Left lung (tissue), 10 donors: ENCODE results near the gene ZNF548. TPM values are rescaled to one million over a fixed set of nuclear protein-coding genes. Genes with fewer than 3 reads are reported as not detected.

Experiments used
- ATAC-seq: fragments of 200-7000 bp; cut with Tn5 transposase; one replicate; pipeline ENCODE4 v1.9.1; 2020; ENCODE audit warnings: moderate library complexity
- DNase-seq, 4 donors: peaks; one replicate each; pipeline ENCODE4 v3.0.0-alpha.2; 2013 to 2020
- H3K27ac ChIP-seq, 2 donors: fragments of 200-600 bp; sonication (generic) in 1 of 2; one replicate each; pipeline versions ENCODE4 v1.5.0 to v1.8.0; 2020 to 2021
- H3K27me3 ChIP-seq, 2 donors: fragments of 200-600 bp; sonication (generic) in 1 of 2; one replicate each; pipeline versions ENCODE4 v1.5.0 to v1.8.0; 2020 to 2021
- H3K36me3 ChIP-seq, 2 donors: fragments of 200-600 bp; sonication (generic) in 1 of 2; one replicate each; pipeline versions ENCODE4 v1.5.0 to v1.8.0; 2020 to 2021
- H3K4me1 ChIP-seq, 2 donors: fragments of 200-600 bp; one replicate each; pipeline ENCODE4 v1.8.0; 2021
- H3K4me3 ChIP-seq, 2 donors: fragments of 200-600 bp; sonication (generic) in 1 of 2; one replicate each; pipeline versions ENCODE4 v1.5.0 to v1.8.0; 2020 to 2021; ENCODE audit warnings: mild to moderate bottlenecking in 1 of 2
- H3K9me3 ChIP-seq, 2 donors: fragments of 200-600 bp; sonication (generic) in 1 of 2; one replicate each; pipeline versions ENCODE4 v1.5.0 to v1.8.0; 2020 to 2021
- intact Hi-C, 2 donors: fragments of 100-400 bp; cut with DNase I; formaldehyde crosslinking; loops; one replicate each; pipeline versions ENCODE4 v1.11.2 to v1.14.2; 2022
- polyA plus RNA-seq, 6 donors: library from polyadenylated mRNA; unstranded; fragments of 120-200 nt; gene quantifications; one replicate each; pipeline ENCODE4 v1.2.1, GENCODE V29; 2013; ENCODE audit not compliant: insufficient read length in 6 of 6
- total RNA-seq, 2 donors: library from RNA; stranded (reverse); fragmentation: NEBNext Ultra II Directional; extraction: Animal tissue kit (Norgen Biotek cat#: 25700); gene quantifications; one replicate each; pipeline ENCODE4 v1.2.1, GENCODE V29; 2021
- TF ChIP-seq, protein P1 (sequence below), 2 donors: fragments of 200-600 bp; sonication (generic) in 1 of 2; IDR thresholded peaks; one replicate each; pipeline versions ENCODE4 v1.5.0 to v1.8.0; 2021; ENCODE audit warnings: antibody characterized with exemption in 2 of 2
- donor health status: DM: no; HTN: yes; CAD: no.
- donor health status: DM: no; HTN: no; CAD: no.

Gene ZNF548
- total and polyA plus RNA-seq, 8 donors: 13.8 to 53.0 (median 40.7) TPM

DNA sequence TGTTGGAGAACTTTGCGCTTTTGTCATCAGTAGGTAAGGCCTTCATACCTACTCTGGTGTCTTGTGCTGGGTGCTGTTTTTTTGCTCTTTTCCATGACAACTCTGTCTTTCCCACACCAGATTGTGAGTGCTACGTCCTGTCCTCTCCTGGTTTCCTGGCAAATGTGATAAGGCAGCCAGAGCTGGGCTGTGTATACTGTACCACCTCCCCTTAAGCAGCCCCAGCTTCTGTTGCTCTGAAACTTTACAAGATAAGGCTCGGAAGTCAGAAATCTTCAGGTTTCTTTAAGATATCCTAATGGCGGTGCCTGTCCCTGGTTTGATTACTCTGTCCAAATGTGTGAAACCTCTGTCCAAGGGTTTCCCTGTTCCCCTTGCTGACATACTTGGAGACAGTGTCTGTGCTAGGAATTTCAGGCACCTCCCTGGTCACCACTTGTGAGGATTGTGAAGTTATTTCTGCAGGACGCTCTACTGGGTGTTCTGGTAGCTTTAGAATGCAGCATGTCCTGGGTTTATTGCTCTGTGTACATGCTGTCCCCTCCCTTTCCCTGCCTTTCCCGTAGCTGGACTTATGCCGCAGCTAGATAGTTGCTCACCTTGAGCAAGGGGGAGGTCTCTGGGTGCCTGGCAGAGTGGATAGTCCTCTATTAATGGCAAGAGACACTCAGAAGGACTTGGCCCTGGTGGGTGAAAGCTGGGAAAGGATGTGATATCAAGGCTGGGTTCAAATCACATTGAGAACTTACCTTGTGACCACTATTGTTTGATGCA, 52.5 kb downstream of the ZNF548 start:
- intact Hi-C loops: no loop called here
- H3K9me3 ChIP-seq: peaks cover 0 to 71% of the 10 kb centered on the region in 2 donors
- no peak for DNase-seq

GRCh38 chr19:57443121-57443696, 53.6 kb downstream of the ZNF548 start:
- Histone ChIP-seq H3K27ac (no peak overlapping the region), H3K4me3 (no peak overlapping the region), H3K4me1 (no peaks in the 10 kb centered on the region), H3K36me3 (peaks cover 0 to 57% of the 10 kb centered on the region in 2 donors), H3K9me3 (peaks cover 0 to 80% of the 10 kb centered on the region in 2 donors), H3K27me3 (no peaks in the 10 kb centered on the region)
- DNase-seq (no peak), ATAC-seq (no peak)
- TF ChIP-seq, protein P1, sequence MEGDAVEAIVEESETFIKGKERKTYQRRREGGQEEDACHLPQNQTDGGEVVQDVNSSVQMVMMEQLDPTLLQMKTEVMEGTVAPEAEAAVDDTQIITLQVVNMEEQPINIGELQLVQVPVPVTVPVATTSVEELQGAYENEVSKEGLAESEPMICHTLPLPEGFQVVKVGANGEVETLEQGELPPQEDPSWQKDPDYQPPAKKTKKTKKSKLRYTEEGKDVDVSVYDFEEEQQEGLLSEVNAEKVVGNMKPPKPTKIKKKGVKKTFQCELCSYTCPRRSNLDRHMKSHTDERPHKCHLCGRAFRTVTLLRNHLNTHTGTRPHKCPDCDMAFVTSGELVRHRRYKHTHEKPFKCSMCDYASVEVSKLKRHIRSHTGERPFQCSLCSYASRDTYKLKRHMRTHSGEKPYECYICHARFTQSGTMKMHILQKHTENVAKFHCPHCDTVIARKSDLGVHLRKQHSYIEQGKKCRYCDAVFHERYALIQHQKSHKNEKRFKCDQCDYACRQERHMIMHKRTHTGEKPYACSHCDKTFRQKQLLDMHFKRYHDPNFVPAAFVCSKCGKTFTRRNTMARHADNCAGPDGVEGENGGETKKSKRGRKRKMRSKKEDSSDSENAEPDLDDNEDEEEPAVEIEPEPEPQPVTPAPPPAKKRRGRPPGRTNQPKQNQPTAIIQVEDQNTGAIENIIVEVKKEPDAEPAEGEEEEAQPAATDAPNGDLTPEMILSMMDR (IDR thresholded peaks at IDR 0.05): no peak
- intact Hi-C loops: no loop called here

More for the DNA sequence above, 52.5 kb downstream of the ZNF548 start:
- H3K27ac ChIP-seq: no peak overlapping the region
- H3K27me3 ChIP-seq: no peaks in the 10 kb centered on the region
- H3K4me3 ChIP-seq: no peak overlapping the region
- H3K36me3 ChIP-seq: peaks cover 0 to 60% of the 10 kb centered on the region in 2 donors
- TF ChIP-seq, protein P1 (IDR thresholded peaks at IDR 0.05): no peak
- H3K4me1 ChIP-seq: no peaks in the 10 kb centered on the region
- no peak for ATAC-seq

DNA sequence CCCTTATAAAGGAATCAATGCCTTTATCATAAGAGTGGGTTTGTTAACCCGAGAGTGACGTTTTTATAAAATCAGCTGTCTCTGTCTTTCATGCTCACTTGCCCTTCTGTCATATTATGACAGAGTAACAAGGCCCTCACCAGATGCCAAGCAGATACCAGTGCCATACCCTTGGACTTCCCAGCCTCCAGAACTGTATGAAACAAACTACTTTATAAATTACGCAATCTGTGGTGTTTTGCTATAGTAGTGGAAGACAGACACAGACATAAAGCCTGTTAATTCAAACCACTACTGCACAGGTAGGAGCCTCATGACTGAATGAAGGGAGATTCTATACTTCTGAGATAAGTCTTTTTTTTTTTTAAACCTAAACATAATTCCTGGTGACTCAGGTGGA, 62.7 kb downstream of the ZNF548 start:
- Histone ChIP-seq H3K27me3 (no peaks in the 10 kb centered on the region), H3K9me3 (peaks cover 0 to 91% of the 10 kb centered on the region in 2 donors), H3K27ac (no peak overlapping the region), H3K36me3 (no peaks in the 10 kb centered on the region), H3K4me1 (no peaks in the 10 kb centered on the region), H3K4me3 (no peak overlapping the region)
- no peak for DNase-seq
- intact Hi-C loops: no loop called here
- ATAC-seq: no peak
- TF ChIP-seq, protein P1 (IDR thresholded peaks at IDR 0.05): no peak

Other genes with a start within 250 kb of the ZNF548 start
- not detected for gene ZIM3, start 244.7 kb upstream of the ZNF548 start, total RNA-seq
- under 1 TPM in 5 of 6 donors, not detected in 1; 0.06 to 0.13 (median 0.06) TPM for gene ZIM3, start 244.7 kb upstream of the ZNF548 start, polyA plus RNA-seq
- gene DUXA, start 222.4 kb upstream of the ZNF548 start, total RNA-seq: not detected
- not detected for gene DUXA, start 222.4 kb upstream of the ZNF548 start, polyA plus RNA-seq
- 10 to 100 TPM; 37.9 to 38.7 TPM for gene ZNF264, start 198.4 kb upstream of the ZNF548 start, total RNA-seq
- 10 to 100 TPM; 18.1 to 26.5 (median 23.1) TPM for gene ZNF264, start 198.4 kb upstream of the ZNF548 start, polyA plus RNA-seq
- 1 to 10 TPM in 1 of 2 donors, under 1 TPM in 1; 0.96 to 1.1 TPM for gene AURKC, start 158.8 kb upstream of the ZNF548 start, total RNA-seq
- 1 to 10 TPM; 1.4 to 3.5 (median 1.9) TPM for gene AURKC, start 158.8 kb upstream of the ZNF548 start, polyA plus RNA-seq
- gene ZNF805, start 149.2 kb upstream of the ZNF548 start, total RNA-seq: 10 to 100 TPM; 12.0 to 13.8 TPM
- gene ZNF805, start 149.2 kb upstream of the ZNF548 start, polyA plus RNA-seq: 1 to 10 TPM; 6.0 to 8.2 (median 7.0) TPM
- 10 to 100 TPM; 53.5 to 55.3 TPM for gene ZNF460, start 109.4 kb upstream of the ZNF548 start, total RNA-seq
- gene ZNF460, start 109.4 kb upstream of the ZNF548 start, polyA plus RNA-seq: 1 to 10 TPM; 3.7 to 6.9 (median 5.6) TPM
- 1 to 10 TPM; 6.6 to 7.2 TPM for gene ZNF543, start 69.4 kb upstream of the ZNF548 start, total RNA-seq
- gene ZNF543, start 69.4 kb upstream of the ZNF548 start, polyA plus RNA-seq: 10 to 100 TPM in 4 of 6 donors, 1 to 10 TPM in 2; 8.9 to 11.6 (median 10.6) TPM
- gene ZNF304, start 38.6 kb upstream of the ZNF548 start, total RNA-seq: 1 to 10 TPM; 7.7 to 7.8 TPM
- gene ZNF304, start 38.6 kb upstream of the ZNF548 start, polyA plus RNA-seq: 10 to 100 TPM; 14.5 to 19.0 (median 17.5) TPM
- 1 to 10 TPM; 8.2 to 8.4 TPM for gene TRAPPC2B, start 26.3 kb upstream of the ZNF548 start, total RNA-seq
- gene TRAPPC2B, start 26.3 kb upstream of the ZNF548 start, polyA plus RNA-seq: 10 to 100 TPM; 10.2 to 16.0 (median 14.3) TPM
- 1 to 10 TPM; 2.3 to 3.0 TPM for gene ZNF547, start 26.3 kb upstream of the ZNF548 start, total RNA-seq
- gene ZNF547, start 26.3 kb upstream of the ZNF548 start, polyA plus RNA-seq: 1 to 10 TPM; 5.0 to 8.2 (median 6.3) TPM
- 1 to 10 TPM; 8.9 to 9.3 TPM for gene ZNF17, start 21.3 kb downstream of the ZNF548 start, total RNA-seq
- 10 to 100 TPM; 14.1 to 17.6 (median 15.2) TPM for gene ZNF17, start 21.3 kb downstream of the ZNF548 start, polyA plus RNA-seq
- 10 to 100 TPM; 10.3 to 12.2 TPM for gene ZNF749, start 45.5 kb downstream of the ZNF548 start, total RNA-seq
- 10 to 100 TPM; 11.1 to 15.1 (median 13.1) TPM for gene ZNF749, start 45.5 kb downstream of the ZNF548 start, polyA plus RNA-seq
- 1 to 10 TPM in 1 of 2 donors, under 1 TPM in 1; 0.65 to 1.0 TPM for gene VN1R1, start 67.3 kb downstream of the ZNF548 start, total RNA-seq
- 1 to 10 TPM; 3.8 to 5.2 (median 4.2) TPM for gene VN1R1, start 67.3 kb downstream of the ZNF548 start, polyA plus RNA-seq
- 10 to 100 TPM in 1 of 2 donors, 1 to 10 TPM in 1; 9.2 to 12.7 TPM for gene ZNF772, start 87.7 kb downstream of the ZNF548 start, total RNA-seq
- gene ZNF772, start 87.7 kb downstream of the ZNF548 start, polyA plus RNA-seq: 10 to 100 TPM; 14.5 to 19.8 (median 18.2) TPM
- gene ZNF419, start 97.9 kb downstream of the ZNF548 start, total RNA-seq: 10 to 100 TPM in 1 of 2 donors, 1 to 10 TPM in 1; 9.8 to 10.2 TPM
- 10 to 100 TPM; 21.5 to 34.0 (median 23.7) TPM for gene ZNF419, start 97.9 kb downstream of the ZNF548 start, polyA plus RNA-seq
- gene ZNF773, start 110.1 kb downstream of the ZNF548 start, total RNA-seq: 1 to 10 TPM; 6.4 to 7.2 TPM
- 10 to 100 TPM; 14.3 to 16.2 (median 15.2) TPM for gene ZNF773, start 110.1 kb downstream of the ZNF548 start, polyA plus RNA-seq
- 1 to 10 TPM; 4.9 to 5.8 TPM for gene ZNF549, start 137.5 kb downstream of the ZNF548 start, total RNA-seq
- 10 to 100 TPM; 17.3 to 19.9 (median 18.4) TPM for gene ZNF549, start 137.5 kb downstream of the ZNF548 start, polyA plus RNA-seq
- gene ZNF550, start 170.0 kb downstream of the ZNF548 start, total RNA-seq: 1 to 10 TPM; 7.4 to 7.6 TPM
- gene ZNF550, start 170.0 kb downstream of the ZNF548 start, polyA plus RNA-seq: 10 to 100 TPM; 18.7 to 29.9 (median 23.2) TPM
- gene ZNF416, start 189.1 kb downstream of the ZNF548 start, total RNA-seq: 1 to 10 TPM; 4.5 TPM
- 1 to 10 TPM; 7.3 to 9.4 (median 7.7) TPM for gene ZNF416, start 189.1 kb downstream of the ZNF548 start, polyA plus RNA-seq
- gene ZIK1, start 194.3 kb downstream of the ZNF548 start, total RNA-seq: 1 to 10 TPM; 4.4 to 4.7 TPM
- gene ZIK1, start 194.3 kb downstream of the ZNF548 start, polyA plus RNA-seq: 10 to 100 TPM; 15.0 to 23.4 (median 18.4) TPM
- gene ZNF530, start 210.0 kb downstream of the ZNF548 start, total RNA-seq: 1 to 10 TPM; 2.3 to 3.6 TPM
- 1 to 10 TPM; 5.8 to 7.6 (median 7.0) TPM for gene ZNF530, start 210.0 kb downstream of the ZNF548 start, polyA plus RNA-seq
- 10 to 100 TPM; 14.7 to 16.8 TPM for gene ZNF134, start 224.4 kb downstream of the ZNF548 start, total RNA-seq
- gene ZNF134, start 224.4 kb downstream of the ZNF548 start, polyA plus RNA-seq: 10 to 100 TPM; 24.9 to 27.7 (median 26.3) TPM
- 10 to 100 TPM; 12.5 to 15.8 TPM for gene ZNF211, start 243.3 kb downstream of the ZNF548 start, total RNA-seq
- gene ZNF211, start 243.3 kb downstream of the ZNF548 start, polyA plus RNA-seq: 10 to 100 TPM; 37.0 to 49.4 (median 40.9) TPM